Measurements from ENCODE around the gene COA4. TPM values are rescaled to one million over a fixed set of nuclear protein-coding genes. Genes with fewer than 3 reads are reported as not detected.
"Not testable (repeated sequence)": the region's sequence is repeated elsewhere in the genome, so short reads cannot be mapped to it uniquely, and the experiment has no call there.

Gene COA4
- 61.5 and 62.1 TPM in 2 replicates for total RNA-seq (2014; rRNA removed; shearing (Covaris generic))

DNA sequence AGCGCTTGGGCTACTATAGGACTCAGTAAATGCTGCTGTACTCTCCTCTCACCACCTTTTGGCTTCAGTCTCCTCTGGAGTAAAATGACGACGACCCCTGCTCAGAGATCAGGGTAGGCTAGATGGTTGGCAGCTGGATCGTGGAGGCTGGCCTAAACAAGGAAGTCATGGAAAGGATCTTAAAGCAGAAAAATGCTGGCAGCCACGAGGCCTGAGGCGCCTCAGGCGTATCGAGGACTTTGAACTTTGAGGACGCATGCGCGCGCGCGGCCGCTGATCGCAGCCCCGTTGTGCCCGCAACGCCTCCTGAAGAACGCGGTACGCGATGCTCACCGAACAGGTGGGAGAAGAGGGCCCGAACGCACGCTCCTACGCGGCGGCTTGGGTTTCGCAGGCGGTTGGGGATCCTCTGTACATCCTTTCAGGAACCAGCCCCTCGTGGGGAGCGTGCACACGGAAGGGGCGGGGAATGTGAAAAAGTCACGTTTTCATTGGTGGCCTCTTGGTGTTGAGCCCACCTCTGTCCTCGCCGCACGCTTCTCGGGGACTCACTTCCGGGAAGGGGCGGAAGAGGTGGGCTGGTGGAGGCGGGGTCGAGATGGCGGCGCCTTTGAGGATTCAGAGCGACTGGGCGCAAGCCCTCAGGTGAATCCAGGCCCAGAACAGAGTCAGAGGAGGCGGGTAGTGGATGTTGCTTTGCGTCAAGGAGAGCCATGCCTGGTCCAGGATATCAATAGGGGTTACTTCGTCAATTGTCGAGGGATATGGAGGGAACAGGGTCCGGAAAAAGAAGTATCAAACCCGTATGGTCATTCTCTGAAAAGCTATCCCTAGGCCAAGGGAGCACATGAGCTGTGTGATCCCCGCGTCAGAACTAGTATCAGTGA is at the start of gene COA4, which contains the start of gene PAAF1:
TSS of gene COA4 (minus strand) at position 423 of the 887 bp plus-strand sequence. CDS start 3,468 bp downstream, outside the sequence.
TSS of gene PAAF1 (plus strand) at position 576 of the 887 bp plus-strand sequence. CDS start at position 599, 23 bp downstream.
- no peaks in the 10 kb centered on the region for H3K9me3 ChIP-seq (replicated peaks)
- H3K27ac ChIP-seq = peak within 1 kb of the TSS; percentile 87
- peaks cover 27% of the 10 kb centered on the region for H3K4me1 ChIP-seq
- peak; percentile 97 to 99 for DNase-seq
- H3K4me3 ChIP-seq = peak within 1 kb of the TSS; percentile 72
- no peaks in the 10 kb centered on the region for H3K27me3 ChIP-seq
- peaks cover 11% of the 10 kb centered on the region for H3K36me3 ChIP-seq

DNA sequence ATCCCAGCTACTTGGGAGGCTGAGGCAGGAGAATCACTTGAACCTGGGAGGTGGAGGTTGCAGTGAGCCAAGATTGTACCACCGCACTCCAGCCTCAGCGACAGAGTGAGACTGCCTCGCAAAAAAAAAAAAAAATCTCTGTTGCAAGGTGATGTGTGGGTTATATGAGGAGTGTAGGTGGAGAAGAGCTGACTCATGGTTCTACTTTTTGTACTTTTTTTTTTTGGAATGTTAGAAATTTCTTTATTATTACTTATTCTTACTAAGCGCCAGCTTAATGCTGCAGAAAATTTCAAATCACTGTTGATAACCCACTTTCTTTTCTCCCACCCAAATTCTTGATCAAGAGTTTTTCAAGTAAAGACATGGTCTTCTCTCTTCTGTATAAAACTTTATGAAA is 44.5 kb upstream of the COA4 start:
- H3K27me3 ChIP-seq = no peaks in the 10 kb centered on the region
- H3K9me3 ChIP-seq (replicated peaks) = no peaks in the 10 kb centered on the region

DNA sequence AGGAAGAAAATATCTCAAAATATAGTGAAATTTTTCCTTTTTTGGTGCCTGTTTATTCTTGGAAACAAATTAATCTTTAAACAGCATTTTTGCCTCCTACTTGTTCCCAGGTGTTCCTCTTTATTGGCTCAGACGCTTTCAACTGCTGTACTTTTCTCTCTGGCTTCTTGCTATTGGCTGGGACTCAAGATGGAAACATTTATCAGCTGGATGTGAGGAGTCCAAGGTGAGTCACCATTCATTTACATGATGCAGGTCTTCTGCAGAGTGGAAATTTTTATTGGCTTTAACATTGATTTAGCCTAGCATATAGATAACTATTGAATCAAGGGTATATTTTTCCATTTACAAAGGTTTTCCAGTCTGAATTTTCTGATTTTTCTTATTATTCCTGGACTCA is 39.8 kb upstream of the COA4 start:
- no peak overlapping the region for H3K27ac ChIP-seq
- peaks cover 14% of the 10 kb centered on the region for H3K36me3 ChIP-seq
- no peak overlapping the region for H3K4me3 ChIP-seq
- no peaks in the 10 kb centered on the region for H3K9me3 ChIP-seq (replicated peaks)
- H3K27me3 ChIP-seq = no peaks in the 10 kb centered on the region
- DNase-seq = no peak
- no peaks in the 10 kb centered on the region for H3K4me1 ChIP-seq

More for the DNA sequence above, 44.5 kb upstream of the COA4 start:
- DNase-seq = no peak
- Histone ChIP-seq H3K36me3 (peaks cover 10% of the 10 kb centered on the region), H3K27ac (no peak overlapping the region), H3K4me3 (no peak overlapping the region), H3K4me1 (no peaks in the 10 kb centered on the region)

DNA sequence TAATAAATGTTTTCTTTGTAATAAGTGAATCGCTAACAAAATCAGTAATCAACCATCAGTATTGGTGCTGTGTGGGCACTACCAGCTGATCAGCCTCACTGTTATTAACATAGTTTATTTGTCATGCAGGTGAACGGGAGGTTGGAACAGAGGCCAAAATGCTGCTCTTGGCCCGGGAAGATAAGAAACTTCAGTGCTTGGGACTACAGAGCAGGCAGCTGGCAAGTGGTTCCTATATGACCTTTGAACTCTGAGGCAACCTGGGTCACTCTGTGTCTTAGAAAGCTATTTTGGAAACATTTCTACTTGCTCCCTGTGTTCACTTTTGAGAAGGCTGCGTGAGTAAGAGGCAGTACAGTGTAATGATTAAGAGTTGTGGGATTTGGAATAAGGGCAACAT is 37.6 kb upstream of the COA4 start:
- H3K27me3 ChIP-seq = no peaks in the 10 kb centered on the region
- H3K27ac ChIP-seq = no peak overlapping the region
- no peak for DNase-seq
- peaks cover 14% of the 10 kb centered on the region for H3K36me3 ChIP-seq
- H3K4me1 ChIP-seq = no peaks in the 10 kb centered on the region
- H3K4me3 ChIP-seq = no peak overlapping the region
- H3K9me3 ChIP-seq (replicated peaks) = no peaks in the 10 kb centered on the region

GRCh38 chr11:73913472-73913871 is 36.8 kb upstream of the COA4 start:
- H3K4me1 ChIP-seq = no peaks in the 10 kb centered on the region
- no peak for DNase-seq
- no peaks in the 10 kb centered on the region for H3K9me3 ChIP-seq (replicated peaks)
- no peak overlapping the region for H3K27ac ChIP-seq
- no peaks in the 10 kb centered on the region for H3K27me3 ChIP-seq
- no peak overlapping the region for H3K4me3 ChIP-seq
- peaks cover 12% of the 10 kb centered on the region for H3K36me3 ChIP-seq

GRCh38 chr11:73912026-73912425 is 35.4 kb upstream of the COA4 start:
- H3K36me3 ChIP-seq = peaks cover 7% of the 10 kb centered on the region

GRCh38 chr11:73907191-73907590 is 30.5 kb upstream of the COA4 start:
- DNase-seq = no peak
- Histone ChIP-seq H3K36me3 (peaks cover 6% of the 10 kb centered on the region), H3K4me1 (no peaks in the 10 kb centered on the region), H3K9me3 (replicated peaks) (no peaks in the 10 kb centered on the region), H3K4me3 (no peak overlapping the region), H3K27ac (no peak overlapping the region), H3K27me3 (no peaks in the 10 kb centered on the region)

More at GRCh38 chr11:73912026-73912425, 35.4 kb upstream of the COA4 start:
- no peak overlapping the region for H3K27ac ChIP-seq
- no peak for DNase-seq
- no peaks in the 10 kb centered on the region for H3K9me3 ChIP-seq (replicated peaks)
- no peaks in the 10 kb centered on the region for H3K4me1 ChIP-seq
- H3K4me3 ChIP-seq = no peak overlapping the region
- no peaks in the 10 kb centered on the region for H3K27me3 ChIP-seq

DNA sequence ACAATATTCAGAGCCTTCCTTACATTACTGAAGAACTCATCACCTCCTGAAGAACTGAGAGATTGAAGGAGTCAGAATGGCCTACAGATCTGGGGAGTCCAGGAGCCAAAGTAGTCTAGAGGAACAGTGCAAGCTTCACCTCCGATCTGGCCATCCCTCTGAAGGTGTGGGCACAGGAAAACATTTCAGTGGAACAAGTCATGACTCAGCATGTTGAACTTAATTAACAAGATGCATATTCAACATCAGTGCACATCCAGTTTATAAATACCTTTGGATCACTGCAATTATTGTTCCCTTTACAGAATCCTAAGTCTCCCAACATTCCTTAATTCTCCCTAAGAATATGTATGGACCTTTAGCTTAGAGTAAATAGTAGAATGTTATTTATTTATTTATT is 25.7 kb upstream of the COA4 start:
- Histone ChIP-seq H3K9me3 (replicated peaks) (no peaks in the 10 kb centered on the region), H3K27ac (no peak overlapping the region), H3K36me3 (peaks cover 9% of the 10 kb centered on the region; the same call in 1 of the 2 replicates), H3K4me3 (no peak overlapping the region), H3K27me3 (no peaks in the 10 kb centered on the region), H3K4me1 (no peaks in the 10 kb centered on the region)
- no peak for DNase-seq

- H3K4me3 ChIP-seq = no peak overlapping the region
- no peaks in the 10 kb centered on the region for H3K9me3 ChIP-seq (replicated peaks)
- H3K27ac ChIP-seq = no peak overlapping the region
- peaks cover 16% of the 10 kb centered on the region for H3K36me3 ChIP-seq
- H3K4me1 ChIP-seq = no peaks in the 10 kb centered on the region
- no peaks in the 10 kb centered on the region for H3K27me3 ChIP-seq
- no peak for DNase-seq
Observed at GRCh38 chr11:73894725-73895335, 18.2 kb upstream of the COA4 start.

DNA sequence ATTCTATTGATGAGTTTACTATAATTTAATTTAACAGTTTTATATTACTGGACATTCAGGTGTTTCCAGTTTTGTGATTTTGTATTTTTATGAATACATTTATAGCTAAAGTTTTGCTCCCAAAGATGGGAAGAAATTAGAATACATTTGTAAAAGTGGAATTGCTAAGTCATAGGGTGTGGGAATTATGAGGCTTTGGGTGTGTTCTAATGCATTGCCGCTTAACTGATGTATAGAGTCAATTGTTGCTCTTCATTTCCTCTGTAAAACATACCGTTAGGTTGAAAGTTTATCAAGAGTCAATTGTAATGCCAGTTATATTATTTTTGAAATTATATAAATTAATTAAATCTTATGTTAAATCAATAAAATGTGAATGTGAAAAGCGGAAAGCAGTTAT is 16.4 kb upstream of the COA4 start:
- no peak overlapping the region for H3K27ac ChIP-seq
- peaks cover 21% of the 10 kb centered on the region for H3K36me3 ChIP-seq
- no peaks in the 10 kb centered on the region for H3K27me3 ChIP-seq
- no peak for DNase-seq
- H3K4me1 ChIP-seq = no peaks in the 10 kb centered on the region
- no peak overlapping the region for H3K4me3 ChIP-seq
- no peaks in the 10 kb centered on the region for H3K9me3 ChIP-seq (replicated peaks)

- Histone ChIP-seq H3K27ac (no peak overlapping the region), H3K27me3 (no peaks in the 10 kb centered on the region), H3K9me3 (replicated peaks) (no peaks in the 10 kb centered on the region), H3K4me1 (no peaks in the 10 kb centered on the region), H3K4me3 (no peak overlapping the region), H3K36me3 (peaks cover 30% of the 10 kb centered on the region)
- DNase-seq = no peak
Observed at GRCh38 chr11:73889536-73889935, 12.9 kb upstream of the COA4 start.

GRCh38 chr11:73889019-73889418 is 12.4 kb upstream of the COA4 start:
- no peaks in the 10 kb centered on the region for H3K27me3 ChIP-seq

GRCh38 chr11:73888244-73888643 is 11.6 kb upstream of the COA4 start:
- no peaks in the 10 kb centered on the region for H3K9me3 ChIP-seq (replicated peaks)
- no peak for DNase-seq
- no peak overlapping the region for H3K4me3 ChIP-seq
- peaks cover 30% of the 10 kb centered on the region for H3K36me3 ChIP-seq
- no peaks in the 10 kb centered on the region for H3K27me3 ChIP-seq
- no peaks in the 10 kb centered on the region for H3K4me1 ChIP-seq
- no peak overlapping the region for H3K27ac ChIP-seq

More at GRCh38 chr11:73889019-73889418, 12.4 kb upstream of the COA4 start:
- no peak for DNase-seq
- no peak overlapping the region for H3K27ac ChIP-seq
- no peaks in the 10 kb centered on the region for H3K4me1 ChIP-seq
- H3K4me3 ChIP-seq = no peak overlapping the region
- H3K9me3 ChIP-seq (replicated peaks) = no peaks in the 10 kb centered on the region
- H3K36me3 ChIP-seq = peaks cover 30% of the 10 kb centered on the region

- no peak overlapping the region for H3K4me3 ChIP-seq
- no peaks in the 10 kb centered on the region for H3K9me3 ChIP-seq (replicated peaks)
- no peaks in the 10 kb centered on the region for H3K27me3 ChIP-seq
- H3K4me1 ChIP-seq = no peaks in the 10 kb centered on the region
- peaks cover 11% of the 10 kb centered on the region for H3K36me3 ChIP-seq
- H3K27ac ChIP-seq = no peak overlapping the region
- DNase-seq = no peak
Observed at GRCh38 chr11:73883856-73884255, 7.2 kb upstream of the COA4 start.

DNA sequence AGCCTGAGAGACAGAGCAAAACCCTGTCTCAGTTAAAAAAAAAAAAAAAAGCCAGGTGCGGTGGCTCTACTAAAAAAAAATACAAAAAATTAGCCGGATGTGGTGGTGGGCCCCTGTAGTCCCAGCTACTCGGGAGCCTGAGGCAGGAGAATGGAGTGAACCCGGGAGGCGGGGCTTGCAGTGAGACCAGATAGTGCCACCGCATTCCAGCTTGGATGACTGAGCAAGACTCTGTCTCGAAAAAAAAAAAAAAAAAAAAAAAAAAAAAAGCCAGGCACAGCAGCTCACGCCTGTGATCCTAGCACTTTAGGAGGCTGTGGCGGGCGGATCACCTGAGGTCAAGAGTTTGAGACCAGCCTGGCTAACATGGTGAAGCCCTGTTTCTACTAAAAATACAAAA is 3.8 kb upstream of the COA4 start:
- DNase-seq = peak in 1 of 2 experiments; percentile 22
- not testable (repeated sequence) for H3K9me3 ChIP-seq (replicated peaks); H3K4me3 ChIP-seq; H3K4me1 ChIP-seq; H3K27me3 ChIP-seq; H3K36me3 ChIP-seq; H3K27ac ChIP-seq
